ENCODE measurements around the gene PHYHIPL.

Gene PHYHIPL

DNA sequence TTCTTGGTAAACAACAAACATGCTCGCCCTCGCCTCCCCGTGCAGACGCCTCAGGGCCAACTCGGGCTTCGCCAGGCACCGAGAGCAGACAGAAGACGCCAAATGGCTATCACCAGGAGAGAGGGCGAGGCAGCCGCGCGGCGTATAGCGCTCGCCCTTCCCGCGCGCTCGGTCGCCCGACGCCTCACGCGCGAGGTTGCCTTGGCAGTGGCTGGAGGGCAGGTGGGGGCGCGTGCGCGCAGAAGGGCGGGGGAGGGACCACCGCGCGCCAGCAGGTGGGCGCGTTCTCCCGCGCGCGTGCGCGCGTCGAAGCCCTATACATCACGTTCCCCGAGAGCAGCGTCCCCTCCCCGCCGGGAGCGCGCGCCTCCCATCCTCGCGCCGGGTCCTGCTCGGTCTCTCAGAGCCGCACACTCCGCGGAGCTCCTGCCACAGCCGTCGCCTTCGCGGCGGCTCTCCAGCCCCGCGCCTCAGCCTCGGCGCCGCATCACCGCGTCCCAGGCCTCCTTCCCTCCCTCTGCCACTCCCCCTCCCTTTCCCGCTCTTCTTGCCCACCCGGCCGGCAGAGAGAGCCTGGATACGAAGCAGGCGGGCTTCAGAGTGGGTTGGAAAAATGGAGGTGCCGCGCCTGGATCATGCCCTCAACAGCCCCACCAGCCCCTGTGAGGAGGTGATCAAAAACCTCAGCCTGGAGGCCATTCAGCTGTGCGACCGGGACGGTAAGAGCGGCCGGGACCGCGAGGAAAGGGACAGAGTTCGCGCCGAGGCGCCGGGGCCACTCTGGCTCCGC, at the start of gene PHYHIPL:
TSS of gene PHYHIPL (plus strand) at position 403 of the 790 bp plus-strand sequence. CDS start at position 614, 211 bp downstream.
- DNase-seq, result no peak

DNA sequence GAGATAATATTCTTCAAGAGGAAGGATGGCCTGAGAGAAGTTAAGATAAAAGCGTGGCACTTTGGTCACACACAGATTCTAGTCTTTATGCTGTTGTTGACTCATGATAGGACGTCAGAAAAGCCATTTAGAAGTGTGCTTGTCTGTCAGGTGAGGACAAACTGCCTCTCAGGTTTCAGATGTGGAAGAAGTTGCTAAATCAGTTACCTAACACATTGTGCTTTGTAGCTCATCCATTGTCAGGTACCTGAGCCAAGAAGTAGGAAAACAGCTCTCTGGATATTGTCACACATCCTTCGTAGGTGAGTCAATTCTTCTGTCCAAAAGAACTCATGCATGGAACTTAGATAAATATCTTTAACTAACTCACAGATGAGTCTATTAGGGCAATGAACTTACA, 49.5 kb upstream of the PHYHIPL start:
- no peak for DNase-seq

DNA sequence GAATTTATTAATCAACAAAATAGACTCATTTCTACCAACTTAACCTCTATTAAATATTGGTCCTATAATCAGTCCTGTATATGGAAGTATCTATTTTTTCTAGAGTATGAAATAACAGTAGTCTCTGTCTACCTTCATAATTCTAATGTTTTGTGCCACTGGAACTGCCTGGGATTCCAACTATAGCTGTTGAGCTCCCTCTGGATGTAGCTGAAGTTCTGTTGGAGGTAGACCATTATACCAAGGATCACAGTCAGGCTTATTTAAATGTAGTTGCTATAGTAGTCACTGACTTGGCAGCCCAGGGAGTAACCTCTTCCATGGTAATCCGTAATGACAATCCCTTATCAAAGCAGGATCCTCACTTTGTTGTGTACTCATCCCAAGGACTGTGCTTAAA, 48.5 kb upstream of the PHYHIPL start:
- DNase-seq, result no peak

DNA sequence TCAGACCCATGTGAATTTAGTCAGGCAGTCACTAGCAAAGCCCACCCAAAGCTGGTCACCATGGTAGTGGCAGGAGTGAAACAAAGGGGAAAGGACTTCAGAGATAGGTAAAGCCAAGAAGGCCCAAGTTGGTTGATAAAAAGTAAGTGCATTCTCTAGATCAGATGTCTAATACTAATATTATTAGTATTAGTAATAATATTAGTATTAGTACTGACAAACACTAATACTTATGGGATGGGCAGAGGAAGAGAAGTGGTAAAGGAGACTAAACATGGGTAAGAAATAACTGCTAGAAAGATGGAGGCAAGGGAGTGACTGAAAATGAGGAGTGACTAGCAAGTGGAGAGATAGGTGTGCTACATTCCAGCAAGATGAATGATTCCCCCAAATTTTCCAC, 46.6 kb upstream of the PHYHIPL start:
- no peak for DNase-seq

DNA sequence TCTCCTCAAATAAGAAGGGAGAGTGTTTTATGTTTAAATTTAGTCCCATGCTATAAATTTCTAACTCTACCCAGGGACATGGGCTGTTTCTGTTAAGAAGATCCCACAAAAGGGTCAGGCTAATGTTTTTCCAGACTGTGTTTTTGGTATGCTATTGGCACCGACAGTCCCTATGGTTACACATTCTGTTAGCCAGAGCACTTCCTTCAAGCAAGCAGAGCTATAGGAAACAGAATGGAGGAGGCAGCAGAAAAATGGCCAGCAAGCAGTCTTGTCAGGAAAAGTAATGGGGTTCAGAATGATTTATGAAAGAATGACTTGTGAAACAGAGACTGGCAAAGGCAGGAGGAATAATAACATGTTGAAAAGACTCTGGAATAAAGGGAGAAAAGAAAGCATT, 44.8 kb upstream of the PHYHIPL start:
- no peak for DNase-seq

DNA sequence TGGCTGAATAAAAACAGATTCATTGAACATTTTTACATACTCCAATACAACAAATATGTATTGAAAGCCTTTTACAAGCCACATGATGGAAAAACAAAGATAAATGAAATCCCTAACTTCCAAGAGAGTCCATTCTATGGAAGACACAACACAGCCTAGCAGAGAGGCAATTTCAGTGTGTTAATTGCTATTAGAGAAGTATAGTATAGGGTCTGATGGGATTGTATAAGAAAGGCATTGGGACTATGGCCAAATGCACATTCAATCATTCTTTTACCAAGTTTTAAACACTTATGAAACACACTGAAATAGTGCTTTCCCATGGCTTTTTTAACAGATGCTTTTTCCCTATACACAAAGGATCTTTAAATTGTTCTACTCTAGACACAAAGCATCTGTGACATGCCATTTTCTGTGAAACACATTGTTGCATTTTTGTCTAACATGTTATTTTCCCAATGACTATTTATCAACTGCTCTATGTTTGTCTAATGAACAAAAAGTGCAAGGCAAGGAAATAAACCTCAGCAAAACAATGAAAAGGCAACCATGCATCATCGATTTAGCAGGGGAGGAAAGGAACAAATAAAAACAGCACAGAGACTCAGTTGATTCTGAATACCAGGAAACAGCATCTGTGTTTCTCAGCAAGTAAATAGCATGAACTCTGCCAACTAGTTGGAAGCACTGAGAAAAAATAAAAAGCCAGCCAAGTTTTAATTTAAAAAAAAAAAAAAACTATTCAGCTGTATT, 42.4 kb upstream of the PHYHIPL start:
- no peak for DNase-seq

DNA sequence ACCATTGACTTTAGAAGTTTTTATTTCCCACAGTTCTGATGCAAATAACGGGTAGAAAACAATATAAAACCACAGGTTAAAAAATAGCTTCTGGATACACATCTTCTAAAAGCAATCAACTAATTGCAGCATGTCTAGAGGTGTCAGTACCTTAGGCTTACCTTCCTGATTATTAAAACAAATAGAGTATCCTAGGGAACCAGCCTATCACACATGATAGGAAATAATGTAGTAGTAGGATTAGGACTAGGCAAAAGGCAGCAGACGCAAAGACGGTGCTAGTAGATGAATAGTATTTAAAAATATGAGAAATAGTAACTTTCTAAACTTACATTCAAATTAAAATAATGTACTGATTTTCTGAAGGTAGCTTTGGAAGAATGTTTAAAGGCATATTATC, 41.7 kb upstream of the PHYHIPL start:
- DNase-seq, result no peak

DNA sequence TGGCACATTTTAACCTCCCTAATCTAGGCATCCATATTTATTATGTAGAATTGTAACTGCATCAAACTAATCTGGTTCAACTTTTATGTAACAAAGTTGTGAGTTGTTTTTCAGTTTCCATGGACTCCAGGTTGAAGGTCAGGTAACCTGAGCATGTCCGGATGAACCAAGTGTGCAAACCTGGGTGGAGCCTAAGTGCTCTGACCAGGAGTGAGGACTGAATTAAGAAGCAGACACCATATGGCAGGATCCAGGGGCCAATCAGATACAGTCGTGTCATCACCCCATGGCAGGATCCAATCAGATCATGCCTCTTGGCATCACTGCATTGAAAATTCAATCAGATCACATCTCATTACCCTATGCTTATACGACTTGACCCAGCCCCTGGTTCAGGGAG, 41.2 kb upstream of the PHYHIPL start:
- no peak for DNase-seq

DNA sequence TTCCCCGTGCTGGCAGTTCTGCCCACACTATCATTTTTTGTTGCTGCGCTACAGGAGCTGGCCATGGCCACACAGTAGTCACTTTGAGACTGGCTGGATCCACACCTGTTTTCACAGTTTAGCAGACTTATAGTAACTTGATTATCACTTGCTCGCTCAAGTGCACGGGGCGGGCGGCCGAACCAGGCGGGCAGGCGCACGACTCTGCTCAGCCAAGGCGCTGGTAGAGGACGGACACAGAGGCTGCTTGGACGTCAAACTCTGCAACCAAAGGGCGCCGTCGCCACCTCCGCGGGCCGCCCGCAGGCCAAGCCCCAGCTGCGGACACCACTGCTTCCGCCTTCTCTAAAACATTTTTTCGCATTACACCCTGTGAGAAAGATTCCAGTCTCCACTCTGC, 38.4 kb upstream of the PHYHIPL start:
- no peak for DNase-seq

DNA sequence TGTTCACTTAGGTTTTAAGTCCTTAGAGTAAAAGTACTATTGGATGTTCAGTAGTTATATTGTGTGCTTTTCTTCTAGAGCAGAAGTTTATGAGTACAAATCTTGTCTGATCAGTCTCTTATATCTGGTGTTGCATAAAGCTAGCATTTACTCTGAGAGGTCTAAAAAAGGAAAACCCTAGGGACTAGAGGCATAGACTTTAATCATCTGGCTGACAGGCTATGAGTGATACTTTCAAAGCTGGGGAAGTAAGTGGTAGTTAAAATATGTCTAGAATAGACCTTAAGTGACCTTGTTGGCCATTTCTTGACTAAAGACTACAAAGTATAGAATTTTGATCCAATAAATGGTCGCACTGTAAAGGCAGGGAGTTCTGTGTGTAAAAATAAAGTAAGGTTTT, 32.9 kb upstream of the PHYHIPL start:
- DNase-seq, result no peak

DNA sequence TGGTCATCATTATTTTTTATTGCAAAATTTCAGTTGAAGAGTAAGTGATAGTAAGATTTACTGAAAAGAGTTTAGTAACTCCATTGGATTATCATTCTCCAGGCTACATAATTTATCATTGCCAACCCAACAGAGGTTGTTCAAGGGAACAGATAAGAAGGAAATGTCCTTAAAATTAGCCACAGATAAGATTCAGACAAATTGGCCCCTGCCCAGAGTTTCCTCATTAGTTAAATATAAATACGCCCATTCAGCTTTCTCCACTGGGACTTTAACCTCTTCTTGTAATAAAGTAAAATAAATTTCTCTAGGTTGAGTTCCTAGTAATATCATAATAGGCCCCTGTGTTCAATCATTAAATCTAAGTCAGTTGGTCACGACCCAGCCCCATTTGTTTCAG, 27.7 kb upstream of the PHYHIPL start:
- no peak for DNase-seq

DNA sequence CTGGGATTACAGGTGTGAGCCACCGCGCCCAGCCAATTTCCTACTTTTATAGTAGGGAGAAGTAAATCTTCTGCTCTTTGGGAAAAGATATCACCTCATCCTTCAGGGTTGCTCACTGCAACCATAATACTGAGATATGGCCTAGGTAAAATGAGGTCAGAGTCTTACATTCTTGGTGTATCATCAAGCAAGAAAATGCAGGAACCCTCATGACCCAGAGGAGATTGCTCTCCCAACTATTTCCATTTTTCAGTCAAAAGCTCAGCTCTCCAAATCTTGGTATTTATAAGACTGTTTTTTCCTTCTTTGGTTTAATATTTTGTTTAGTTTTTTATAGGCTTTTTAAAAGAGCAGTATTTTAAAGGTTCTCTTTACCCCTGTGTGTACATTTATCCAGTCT, 20.9 kb upstream of the PHYHIPL start:
- DNase-seq, result no peak

DNA sequence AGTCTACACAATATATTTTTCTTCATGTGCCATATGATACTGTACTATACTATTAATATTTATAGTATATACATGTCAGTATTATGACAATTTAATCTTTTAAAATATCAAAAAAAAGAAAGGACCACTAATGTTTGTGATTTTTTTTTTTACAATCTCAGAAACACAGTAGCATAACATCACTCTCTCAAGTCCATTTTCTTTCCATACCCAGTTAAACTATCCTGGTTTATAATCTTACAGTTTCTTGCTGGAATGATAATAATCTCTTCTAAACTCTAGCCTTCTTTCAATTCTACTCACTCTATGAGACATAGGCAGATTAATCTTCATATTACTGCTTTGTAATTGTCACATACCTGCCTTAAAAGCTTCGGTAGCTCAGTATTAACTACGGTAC, 8.9 kb upstream of the PHYHIPL start:
- DNase-seq, result no peak

DNA sequence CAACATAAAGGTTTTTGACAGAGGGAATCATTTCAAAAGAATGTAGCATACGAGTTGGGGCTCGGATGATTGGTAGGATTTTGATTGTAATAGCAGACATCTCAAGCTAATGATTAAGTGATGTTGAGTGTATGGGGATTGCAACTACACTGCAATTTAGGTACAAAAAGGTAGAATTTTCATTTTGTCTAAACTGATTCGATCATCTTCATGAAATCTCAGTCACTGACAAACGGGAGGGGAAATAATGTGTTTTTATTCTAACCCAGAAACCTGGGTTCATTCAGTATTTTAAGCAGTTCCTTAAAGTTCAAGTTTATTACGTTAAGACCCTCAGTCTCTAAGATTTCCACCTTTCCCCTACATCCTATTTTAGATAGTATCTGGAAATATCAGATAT, 3.9 kb upstream of the PHYHIPL start:
- no peak for DNase-seq

DNA sequence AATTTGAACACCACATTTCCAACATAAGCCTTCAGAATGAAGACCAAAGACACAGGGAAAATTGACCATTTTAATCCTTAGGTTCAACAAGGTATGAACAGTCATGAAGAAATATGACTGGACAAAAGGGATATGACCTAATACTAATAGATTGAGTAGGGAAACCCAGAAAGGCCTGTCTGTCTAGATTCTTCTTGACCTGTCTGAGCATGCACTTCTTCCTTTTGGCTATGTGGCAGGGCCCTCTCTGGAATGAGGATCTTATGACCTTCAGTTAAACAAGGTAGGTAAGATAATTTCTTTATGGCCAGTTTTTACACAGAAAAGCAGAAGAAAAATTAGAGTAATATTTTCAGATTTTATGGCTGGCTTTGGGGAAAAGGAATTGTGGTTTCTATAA, 3.0 kb upstream of the PHYHIPL start:
- DNase-seq, result no peak

DNA sequence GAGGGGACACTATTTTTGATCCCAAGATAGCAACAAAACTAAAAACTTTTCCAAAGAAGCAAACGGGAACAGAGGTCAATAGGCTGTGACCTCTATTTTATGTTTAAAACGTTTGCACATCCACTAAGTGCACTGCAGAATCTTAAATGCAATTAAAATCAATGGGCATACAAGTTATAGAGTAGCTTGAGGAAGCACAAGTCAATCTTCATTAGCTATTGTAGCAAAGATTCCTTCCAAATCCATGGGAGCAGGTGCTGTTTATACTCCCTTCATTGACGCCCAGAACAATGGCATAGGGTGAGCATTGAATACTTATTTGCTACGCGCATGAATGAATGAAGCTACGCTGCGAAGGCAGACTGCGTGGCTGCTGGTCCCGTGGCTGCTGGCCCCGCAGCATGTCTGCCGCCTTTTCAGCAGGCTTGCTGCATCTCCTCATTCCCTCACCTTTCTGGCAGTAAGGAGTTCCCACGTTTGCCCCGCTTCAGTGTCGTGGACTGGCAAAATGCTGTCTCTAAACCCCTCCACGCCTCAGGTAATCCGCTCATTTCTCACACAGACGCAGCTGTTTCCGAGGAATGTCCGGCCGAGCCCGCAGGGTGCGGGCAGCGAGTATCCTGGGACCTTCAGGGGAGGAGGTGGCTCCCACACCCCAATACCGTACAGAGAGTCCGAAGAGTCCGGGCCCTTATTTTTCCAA, 754 bp upstream of the PHYHIPL start:
- DNase-seq, result no peak

DNA sequence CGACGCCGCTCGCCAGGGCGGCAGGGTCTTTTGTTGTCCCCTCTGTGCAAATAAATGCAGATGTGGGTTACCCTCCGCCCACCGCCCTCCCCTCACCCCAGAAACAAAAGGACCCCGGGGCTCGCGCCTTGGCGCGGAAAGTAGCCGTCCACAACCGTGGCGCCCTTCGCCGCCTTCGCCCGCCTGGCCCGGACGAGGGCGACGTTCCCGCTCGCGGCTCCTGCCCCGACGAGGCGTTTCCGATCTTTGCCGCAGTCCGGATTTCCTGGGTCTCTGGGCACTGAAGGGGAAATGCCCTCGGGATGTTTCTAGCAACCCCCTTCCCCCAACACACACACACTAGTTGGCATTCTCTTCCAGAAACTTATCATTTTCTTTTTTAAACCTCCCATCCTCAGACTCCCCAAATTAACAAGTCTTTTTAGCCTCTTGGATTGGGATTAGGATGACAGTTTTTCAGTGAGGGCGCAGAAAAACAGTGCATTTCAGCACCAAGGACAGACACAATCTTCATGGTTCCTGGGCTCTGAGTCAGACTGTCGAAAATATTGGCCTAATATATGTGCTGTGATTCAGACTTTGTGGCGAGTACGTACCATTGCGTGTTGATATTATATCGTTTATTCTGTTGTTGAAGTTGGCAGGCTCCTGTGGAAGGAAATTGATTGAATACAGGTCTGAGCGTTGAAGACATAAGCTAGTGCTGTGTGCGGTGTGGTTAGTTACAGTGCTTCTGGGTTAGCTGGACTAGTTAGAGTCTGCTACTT, 771 bp downstream of the PHYHIPL start:
- no peak for DNase-seq

DNA sequence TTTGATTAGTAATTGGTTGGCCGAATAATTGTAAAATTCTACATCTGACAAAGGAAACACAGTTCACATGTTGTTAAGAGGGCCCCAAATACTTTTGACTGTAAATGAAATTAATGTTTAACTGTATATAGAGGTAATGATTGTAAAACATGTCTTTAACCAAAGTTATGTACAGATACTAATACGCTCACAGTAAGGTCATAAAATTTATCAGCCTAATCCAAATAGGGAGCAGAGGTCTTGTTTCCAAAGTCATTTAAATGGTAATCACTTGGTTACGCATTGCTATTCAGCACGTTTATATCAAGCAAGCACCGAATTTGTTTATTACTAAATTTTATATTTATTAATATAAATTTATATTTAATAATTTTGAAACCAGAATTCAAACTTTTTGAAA, 1.4 kb downstream of the PHYHIPL start:
- DNase-seq, result no peak

DNA sequence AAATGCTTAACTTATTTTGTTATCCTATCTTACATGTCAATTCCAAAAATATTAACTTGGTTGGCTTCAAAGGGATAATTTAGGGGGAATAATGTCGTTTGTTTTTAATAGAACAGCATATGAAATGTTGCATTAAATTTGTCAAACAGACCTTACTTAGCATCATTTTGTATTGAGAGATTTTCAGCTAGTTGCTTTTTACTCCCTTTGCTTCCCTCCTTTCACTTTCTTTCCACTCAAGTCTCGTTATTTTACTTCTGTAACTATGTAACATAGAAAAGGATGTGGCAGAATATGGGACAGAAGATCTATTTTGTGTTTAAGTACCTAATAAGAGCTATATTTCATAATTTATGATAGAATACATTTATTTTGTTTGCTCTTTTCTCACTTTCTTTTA, 2.6 kb downstream of the PHYHIPL start:
- no peak for DNase-seq

DNA sequence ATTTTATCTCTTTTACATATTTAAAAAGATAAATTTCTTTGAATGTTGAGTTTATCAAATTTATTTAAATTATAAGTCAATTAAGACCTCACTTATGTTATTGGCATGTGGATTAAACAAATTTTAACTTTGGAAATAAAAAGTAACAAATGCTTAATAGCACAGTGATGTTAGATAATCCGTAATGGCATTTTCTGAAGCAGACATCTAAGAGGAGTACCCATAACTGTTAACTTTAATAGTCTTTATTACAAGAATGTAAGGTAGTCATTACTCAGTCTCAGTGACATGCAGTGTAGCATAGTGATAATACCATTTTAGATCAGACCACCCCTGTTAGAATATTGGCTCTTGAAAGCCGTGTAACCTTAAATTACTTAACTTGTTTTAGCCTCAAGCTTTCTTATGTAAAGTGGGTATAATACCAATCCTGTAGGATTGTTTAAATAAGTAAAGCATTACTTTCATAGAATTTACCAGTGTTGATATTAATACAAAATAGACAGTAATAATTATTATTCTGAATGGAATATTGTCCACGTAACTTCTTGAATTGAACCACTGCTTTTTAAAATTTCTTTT, 4.3 kb downstream of the PHYHIPL start:
- DNase-seq, result no peak

DNA sequence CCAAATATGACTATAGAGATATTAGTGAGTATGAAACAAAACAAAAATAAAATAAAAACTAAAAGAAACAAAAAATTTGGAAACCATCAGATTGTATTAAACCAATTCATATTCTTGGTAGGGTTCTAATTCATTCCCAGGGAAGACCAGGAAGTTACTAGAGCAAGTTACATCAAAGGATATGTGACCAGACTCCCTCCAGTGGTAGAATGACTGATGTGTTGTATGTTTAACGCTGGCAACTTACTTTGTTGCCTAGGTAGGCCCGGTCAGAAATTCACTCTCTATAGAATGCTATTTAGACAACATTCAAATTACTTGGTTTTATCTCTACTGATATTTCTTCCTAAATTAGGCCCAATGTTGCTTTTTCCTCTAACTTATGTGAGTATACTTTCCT, 5.2 kb downstream of the PHYHIPL start:
- no peak for DNase-seq

DNA sequence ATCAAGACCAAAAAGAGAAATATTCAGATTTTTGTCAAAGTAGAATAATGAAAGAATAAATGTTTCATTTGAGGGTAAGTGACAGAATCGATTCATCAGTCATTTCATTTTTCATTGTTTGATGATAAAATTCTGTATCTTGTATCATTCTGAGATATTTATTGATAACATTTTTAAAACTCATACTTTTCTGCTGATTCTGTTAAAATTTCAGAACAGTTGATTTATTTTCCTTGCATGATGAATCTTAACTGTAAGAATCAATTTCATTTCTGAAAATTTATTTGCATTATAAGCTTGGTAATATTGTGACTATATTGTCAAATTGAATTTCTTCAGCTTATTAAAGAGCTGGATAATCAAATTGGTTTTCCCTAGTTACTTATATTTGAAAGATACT, 13.9 kb downstream of the PHYHIPL start:
- DNase-seq, result no peak

DNA sequence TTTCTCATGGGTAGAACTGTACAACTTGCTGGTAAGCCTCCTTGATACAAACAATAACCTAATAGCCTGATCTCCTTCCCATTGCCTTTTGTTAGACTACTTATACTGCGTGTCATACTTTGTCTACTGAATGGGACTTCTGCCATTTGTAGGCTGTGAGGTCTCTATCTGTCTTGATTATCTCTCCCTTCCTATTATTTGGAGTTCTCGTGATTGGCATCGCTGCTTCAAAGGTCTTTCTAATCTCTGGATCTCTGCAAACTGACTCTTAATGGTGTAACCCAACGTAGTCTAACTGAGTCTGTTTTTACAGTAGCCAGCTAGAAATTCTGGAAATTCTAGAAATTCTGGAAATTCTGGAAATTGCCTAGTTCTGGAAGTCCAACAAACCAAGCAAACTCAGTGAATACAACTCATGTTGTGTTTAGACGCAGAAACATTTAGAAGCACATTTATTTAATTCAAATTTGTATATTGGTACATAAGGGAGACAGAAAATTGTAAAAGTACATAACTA, 29.8 kb downstream of the PHYHIPL start:
- no peak for DNase-seq
